ENCODE data around the gene BPIFA1. TPM values are rescaled to one million over a fixed set of nuclear protein-coding genes. Genes with fewer than 3 reads are reported as not detected.

Gene BPIFA1
- total RNA-seq, 1 donor from 2014 or later: not detected

DNA sequence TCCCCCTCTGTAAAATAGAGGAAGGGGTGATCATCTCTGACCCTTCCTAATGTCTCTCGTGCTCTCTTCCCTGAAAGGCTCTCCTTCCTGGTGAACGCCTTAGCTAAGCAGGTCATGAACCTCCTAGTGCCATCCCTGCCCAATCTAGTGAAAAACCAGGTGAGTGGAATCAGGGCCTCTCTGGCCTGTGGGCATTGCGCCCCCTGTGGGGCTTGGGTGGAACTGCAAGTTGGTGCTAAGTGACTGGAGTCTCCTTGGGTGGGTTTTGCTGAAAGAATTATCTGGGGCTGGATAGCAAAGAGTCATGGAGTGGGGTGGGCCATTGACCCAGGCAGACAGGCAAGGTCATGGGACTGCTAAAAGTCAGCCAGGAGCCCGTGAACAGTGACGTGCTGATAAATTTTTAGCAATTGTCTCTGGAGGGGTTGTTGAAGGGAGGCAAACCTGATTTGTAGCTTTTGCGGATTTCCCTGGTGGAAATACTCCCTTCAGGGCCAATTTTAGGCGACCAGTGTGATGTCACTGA, 56.1 kb downstream of the BPIFA1 start:
- ATAC-seq (ENCODE audit: poor library complexity) (no peak), DNase-seq (peak; percentile 57)
- intact Hi-C loops (cut with DNase I): loop anchor here (10.0 kb wide), 1 partner anchor 497 kb away; no protein-coding TSS in a partner anchor

Other genes starting within 250 kb of the BPIFA1 start
- not detected for gene SUN5, start 231.6 kb upstream of the BPIFA1 start, total RNA-seq
- gene BPIFB2, start 228.3 kb upstream of the BPIFA1 start, total RNA-seq: not detected
- gene BPIFB6, start 204.3 kb upstream of the BPIFA1 start, total RNA-seq: not detected
- not detected for gene BPIFB3, start 182.1 kb upstream of the BPIFA1 start, total RNA-seq
- not detected for gene BPIFB4, start 156.4 kb upstream of the BPIFA1 start, total RNA-seq
- gene BPIFA2, start 67.8 kb upstream of the BPIFA1 start, total RNA-seq: not detected
- not detected for gene BPIFA3, start 18.6 kb upstream of the BPIFA1 start, total RNA-seq
- gene BPIFB1, start 47.2 kb downstream of the BPIFA1 start, total RNA-seq: not detected
- 19.8 TPM for gene CDK5RAP1, start 165.5 kb downstream of the BPIFA1 start, total RNA-seq
- 215 TPM for gene SNTA1, start 207.8 kb downstream of the BPIFA1 start, total RNA-seq